Memory B cell (primary cell): ENCODE data around the gene NUFIP1.

Experiments used
- ATAC-seq: fragments of 150-1000 bp; cut with Tn5 transposase; 2 replicates; pipeline ENCODE4 v1.10.0; 2021; ENCODE audit warnings: low read depth, mild to moderate bottlenecking, moderate library complexity
- DNase-seq, 2 donors: peaks; one replicate each; pipeline ENCODE4 v3.0.0; 2022; ENCODE audit warnings: low spot score in 2 of 2
- H3K27ac Mint-ChIP-seq: one replicate; pipeline ENCODE4 v1.8.0; 2022; ENCODE audit warnings: mild to moderate bottlenecking, moderate library complexity, mixed read lengths
- H3K27me3 Mint-ChIP-seq: one replicate; pipeline ENCODE4 v1.8.0; 2022; ENCODE audit warnings: mixed read lengths
- H3K36me3 Mint-ChIP-seq: one replicate; pipeline ENCODE4 v1.8.0; 2022; ENCODE audit warnings: mild to moderate bottlenecking, mixed read lengths
- H3K4me1 Mint-ChIP-seq: one replicate; pipeline ENCODE4 v1.8.0; 2022; ENCODE audit warnings: mixed read lengths
- H3K4me3 Mint-ChIP-seq: one replicate; pipeline ENCODE4 v1.8.0; 2022; ENCODE audit warnings: mild to moderate bottlenecking, moderate library complexity, mixed read lengths
- H3K9me3 Mint-ChIP-seq: one replicate; pipeline ENCODE4 v1.8.0; 2022; ENCODE audit warnings: mixed read lengths

The NUFIP1 gene

GRCh38 chr13:44978328-44978727 is 10.9 kb downstream of the NUFIP1 start:
- Mint-ChIP-seq H3K4me3 (no peak overlapping the region), H3K9me3 (no peaks in the 10 kb centered on the region), H3K27ac (no peak overlapping the region), H3K27me3 (no peaks in the 10 kb centered on the region), H3K4me1 (no peaks in the 10 kb centered on the region), H3K36me3 (peaks cover 10% of the 10 kb centered on the region)
- ATAC-seq (no peak), DNase-seq (no peak)

- Mint-ChIP-seq H3K9me3 (no peaks in the 10 kb centered on the region), H3K27ac (no peak overlapping the region), H3K36me3 (peaks cover 10% of the 10 kb centered on the region), H3K27me3 (no peaks in the 10 kb centered on the region), H3K4me3 (no peak overlapping the region), H3K4me1 (no peaks in the 10 kb centered on the region)
- ATAC-seq (no peak), DNase-seq (no peak)
These were observed 12.2 kb downstream of the NUFIP1 start for GRCh38 chr13:44976949-44977583.

- Mint-ChIP-seq H3K27ac (no peak overlapping the region), H3K4me3 (no peak overlapping the region)
These were observed 13.1 kb downstream of the NUFIP1 start for GRCh38 chr13:44976196-44976595.

GRCh38 chr13:44974056-44974793 is 15.0 kb downstream of the NUFIP1 start:
- DNase-seq: no peak
- no peaks in the 10 kb centered on the region for H3K4me1 Mint-ChIP-seq
- ATAC-seq: peak; percentile 82
- no peak overlapping the region for H3K4me3 Mint-ChIP-seq
- H3K27ac Mint-ChIP-seq: no peak overlapping the region
- H3K27me3 Mint-ChIP-seq: no peaks in the 10 kb centered on the region
- no peaks in the 10 kb centered on the region for H3K9me3 Mint-ChIP-seq
- H3K36me3 Mint-ChIP-seq: peaks cover 9% of the 10 kb centered on the region

More at GRCh38 chr13:44976196-44976595, 13.1 kb downstream of the NUFIP1 start:
- Mint-ChIP-seq H3K36me3 (peaks cover 10% of the 10 kb centered on the region), H3K9me3 (no peaks in the 10 kb centered on the region), H3K27me3 (no peaks in the 10 kb centered on the region), H3K4me1 (no peaks in the 10 kb centered on the region)
- DNase-seq (no peak), ATAC-seq (no peak)

- Mint-ChIP-seq H3K9me3 (no peaks in the 10 kb centered on the region), H3K27me3 (no peaks in the 10 kb centered on the region), H3K4me3 (no peak overlapping the region), H3K36me3 (peaks cover 6% of the 10 kb centered on the region), H3K4me1 (no peaks in the 10 kb centered on the region), H3K27ac (no peak overlapping the region)
- ATAC-seq (no peak), DNase-seq (no peak)
These were observed 16.2 kb downstream of the NUFIP1 start for GRCh38 chr13:44972956-44973581.

GRCh38 chr13:44971656-44972595 is 17.3 kb downstream of the NUFIP1 start:
- H3K27ac Mint-ChIP-seq: no peak overlapping the region
- H3K27me3 Mint-ChIP-seq: no peaks in the 10 kb centered on the region
- no peak overlapping the region for H3K4me3 Mint-ChIP-seq
- no peaks in the 10 kb centered on the region for H3K9me3 Mint-ChIP-seq
- DNase-seq: no peak
- no peak for ATAC-seq
- H3K4me1 Mint-ChIP-seq: no peaks in the 10 kb centered on the region
- peaks cover 10% of the 10 kb centered on the region for H3K36me3 Mint-ChIP-seq

GRCh38 chr13:44969551-44970484 is 19.5 kb downstream of the NUFIP1 start:
- H3K36me3 Mint-ChIP-seq: peaks cover 15% of the 10 kb centered on the region
- DNase-seq (no peak), ATAC-seq (no peak)
- no peaks in the 10 kb centered on the region for H3K4me1 Mint-ChIP-seq
- H3K27ac Mint-ChIP-seq: no peak overlapping the region
- H3K4me3 Mint-ChIP-seq: no peak overlapping the region
- H3K27me3 Mint-ChIP-seq: no peaks in the 10 kb centered on the region
- H3K9me3 Mint-ChIP-seq: no peaks in the 10 kb centered on the region

GRCh38 chr13:44968434-44968815 is 20.8 kb downstream of the NUFIP1 start:
- ATAC-seq (no peak), DNase-seq (no peak)
- H3K4me3 Mint-ChIP-seq: no peak overlapping the region
- H3K27me3 Mint-ChIP-seq: no peaks in the 10 kb centered on the region
- no peaks in the 10 kb centered on the region for H3K4me1 Mint-ChIP-seq
- peaks cover 23% of the 10 kb centered on the region for H3K36me3 Mint-ChIP-seq
- H3K27ac Mint-ChIP-seq: peak overlapping the region; percentile 31
- no peaks in the 10 kb centered on the region for H3K9me3 Mint-ChIP-seq

- Mint-ChIP-seq H3K36me3 (peaks cover 27% of the 10 kb centered on the region), H3K9me3 (no peaks in the 10 kb centered on the region), H3K4me3 (no peak overlapping the region), H3K4me1 (no peaks in the 10 kb centered on the region), H3K27ac (peak overlapping the region; percentile 31), H3K27me3 (no peaks in the 10 kb centered on the region)
- no peak for DNase-seq
- ATAC-seq: no peak
These were observed 21.4 kb downstream of the NUFIP1 start for GRCh38 chr13:44967704-44968433.

GRCh38 chr13:44961997-44962396 is 27.3 kb downstream of the NUFIP1 start:
- H3K4me1 Mint-ChIP-seq: no peaks in the 10 kb centered on the region
- ATAC-seq (no peak), DNase-seq (no peak)
- peaks cover 37% of the 10 kb centered on the region for H3K36me3 Mint-ChIP-seq
- no peak overlapping the region for H3K4me3 Mint-ChIP-seq
- H3K27me3 Mint-ChIP-seq: no peaks in the 10 kb centered on the region
- no peak overlapping the region for H3K27ac Mint-ChIP-seq
- peaks cover 7% of the 10 kb centered on the region for H3K9me3 Mint-ChIP-seq

- DNase-seq (no peak), ATAC-seq (no peak)
- Mint-ChIP-seq H3K9me3 (no peaks in the 10 kb centered on the region), H3K36me3 (peaks cover 6% of the 10 kb centered on the region), H3K4me3 (no peak overlapping the region), H3K27ac (no peak overlapping the region), H3K4me1 (no peaks in the 10 kb centered on the region), H3K27me3 (no peaks in the 10 kb centered on the region)
These were observed 33.9 kb downstream of the NUFIP1 start for GRCh38 chr13:44955406-44955805.

- H3K9me3 Mint-ChIP-seq: no peaks in the 10 kb centered on the region
- H3K27ac Mint-ChIP-seq: no peak overlapping the region
- peaks cover 7% of the 10 kb centered on the region for H3K36me3 Mint-ChIP-seq
- DNase-seq: no peak
- no peaks in the 10 kb centered on the region for H3K4me1 Mint-ChIP-seq
- no peak for ATAC-seq
- H3K4me3 Mint-ChIP-seq: no peak overlapping the region
- no peaks in the 10 kb centered on the region for H3K27me3 Mint-ChIP-seq
These were observed 35.0 kb downstream of the NUFIP1 start for GRCh38 chr13:44954224-44954623.
